Calu3 (cell line): ENCODE results near the gene CPT1B. TPM values are rescaled to one million over a fixed set of nuclear protein-coding genes. Genes with fewer than 3 reads are reported as not detected.

ENCODE experiments used
- BruUV-seq: library from RNA; stranded (reverse); fragments of 400-500 nt; replicated peaks from 2 replicates; lab custom pipeline; 2021; lab: Mats Ljungman, UMichigan
- CTCF ChIA-PET: fragments of 300-600 bp; sonication (Branson Sonifier 250); formaldehyde crosslinking; loops from one replicate; lab custom pipeline; 2022; ENCODE audit warnings: antibody characterized with exemption; lab: Charles Lee
- DNase-seq: peaks from one replicate; pipeline ENCODE4 v3.0.0; 2022
- H3K27ac Mint-ChIP-seq: one replicate; pipeline ENCODE4 v1.8.0; 2022; ENCODE audit warnings: mixed read lengths; ENCODE audit not compliant: unreplicated experiment
- H3K27me3 Mint-ChIP-seq: one replicate; pipeline ENCODE4 v1.8.0; 2022; ENCODE audit warnings: mixed read lengths; ENCODE audit not compliant: unreplicated experiment
- H3K36me3 Mint-ChIP-seq: one replicate; pipeline ENCODE4 v1.8.0; 2022; ENCODE audit warnings: mild to moderate bottlenecking, moderate library complexity, mixed read lengths; ENCODE audit not compliant: insufficient read depth, unreplicated experiment
- H3K4me1 Mint-ChIP-seq: one replicate; pipeline ENCODE4 v1.8.0; 2022; ENCODE audit warnings: mild to moderate bottlenecking, low read depth, mixed read lengths; ENCODE audit not compliant: unreplicated experiment
- H3K4me3 Mint-ChIP-seq: one replicate; pipeline ENCODE4 v1.8.0; 2022; ENCODE audit warnings: mild to moderate bottlenecking, low read depth, moderate library complexity, mixed read lengths; ENCODE audit not compliant: unreplicated experiment
- H3K9me3 Mint-ChIP-seq: one replicate; pipeline ENCODE4 v1.8.0; 2022; ENCODE audit warnings: low read depth, mixed read lengths; ENCODE audit not compliant: unreplicated experiment
- intact Hi-C: fragments of 100-400 bp; cut with micrococcal nuclease; formaldehyde crosslinking; loops from one replicate; pipeline ENCODE4 v1.10.0; 2022; ENCODE audit not compliant: unreplicated experiment
- total RNA-seq: library from RNA; stranded (reverse); gene quantifications from 2 replicates; pipeline ENCODE4 v1.2.3, GENCODE V29; 2022
- TF ChIP-seq, protein P1 (sequence below): fragments of 200-600 bp; IDR thresholded peaks from one replicate; pipeline ENCODE4 v1.8.0; 2022; ENCODE audit warnings: antibody characterized with exemption; ENCODE audit not compliant: unreplicated experiment

The CPT1B gene
- total RNA-seq, 1 experiment from 2014 or later: 72.6 TPM

DNA sequence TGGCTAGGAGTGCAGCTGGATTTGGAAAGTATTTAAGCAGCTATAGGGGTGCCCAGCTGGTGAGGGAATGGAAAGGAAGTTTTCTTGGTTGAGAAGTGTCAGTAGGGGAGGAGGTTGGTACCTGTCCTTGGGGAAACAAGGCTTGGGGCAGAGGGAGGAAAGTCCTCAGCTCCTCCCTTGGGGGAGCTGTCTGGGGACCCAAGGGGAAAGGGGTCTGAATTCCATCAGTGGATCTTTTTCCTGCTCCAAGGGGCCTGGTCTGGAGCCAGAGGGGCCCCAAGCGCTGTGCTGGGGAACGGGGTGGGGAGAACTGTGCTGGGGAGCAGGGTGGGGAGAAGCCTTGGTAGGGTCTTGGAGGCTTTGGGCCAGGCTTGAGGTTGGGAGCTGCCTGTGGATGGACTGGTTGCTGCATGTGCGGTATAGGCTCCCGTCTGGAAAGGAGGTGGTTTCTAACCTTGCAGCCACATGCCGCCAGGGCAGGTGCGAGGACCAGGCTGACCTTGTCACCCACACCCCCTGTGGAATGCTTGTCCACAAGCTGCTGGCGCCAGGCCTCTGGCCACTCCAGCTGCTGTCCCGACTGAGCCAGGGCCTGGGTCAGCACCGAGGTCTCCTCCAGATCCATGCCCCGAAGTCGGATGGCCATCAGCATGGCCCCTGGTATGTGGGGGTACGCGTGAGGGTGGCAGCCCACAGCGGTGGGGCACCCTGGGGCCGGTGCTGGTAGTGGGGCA is 49.4 kb downstream of the CPT1B start:
- Mint-ChIP-seq H3K9me3 (no peaks in the 10 kb centered on the region), H3K27ac (peak overlapping the region; percentile 92), H3K4me1 (peaks cover 33% of the 10 kb centered on the region), H3K27me3 (no peaks in the 10 kb centered on the region), H3K4me3 (peak overlapping the region; percentile 90), H3K36me3 (peaks cover 100% of the 10 kb centered on the region)
- TF ChIP-seq, protein P1, sequence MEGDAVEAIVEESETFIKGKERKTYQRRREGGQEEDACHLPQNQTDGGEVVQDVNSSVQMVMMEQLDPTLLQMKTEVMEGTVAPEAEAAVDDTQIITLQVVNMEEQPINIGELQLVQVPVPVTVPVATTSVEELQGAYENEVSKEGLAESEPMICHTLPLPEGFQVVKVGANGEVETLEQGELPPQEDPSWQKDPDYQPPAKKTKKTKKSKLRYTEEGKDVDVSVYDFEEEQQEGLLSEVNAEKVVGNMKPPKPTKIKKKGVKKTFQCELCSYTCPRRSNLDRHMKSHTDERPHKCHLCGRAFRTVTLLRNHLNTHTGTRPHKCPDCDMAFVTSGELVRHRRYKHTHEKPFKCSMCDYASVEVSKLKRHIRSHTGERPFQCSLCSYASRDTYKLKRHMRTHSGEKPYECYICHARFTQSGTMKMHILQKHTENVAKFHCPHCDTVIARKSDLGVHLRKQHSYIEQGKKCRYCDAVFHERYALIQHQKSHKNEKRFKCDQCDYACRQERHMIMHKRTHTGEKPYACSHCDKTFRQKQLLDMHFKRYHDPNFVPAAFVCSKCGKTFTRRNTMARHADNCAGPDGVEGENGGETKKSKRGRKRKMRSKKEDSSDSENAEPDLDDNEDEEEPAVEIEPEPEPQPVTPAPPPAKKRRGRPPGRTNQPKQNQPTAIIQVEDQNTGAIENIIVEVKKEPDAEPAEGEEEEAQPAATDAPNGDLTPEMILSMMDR: no peak
- DNase-seq: no peak
- BruUV-seq: no TSS peak
- CTCF ChIA-PET: interaction anchor here (0.5 to 1.8 kb wide), 3 partner anchors 21 to 141 kb away, joined by 3 to 10 read pairs (median 3); partner anchors contain the start of genes LMF2 and NCAPH2
- intact Hi-C loops: no loop called here

DNA sequence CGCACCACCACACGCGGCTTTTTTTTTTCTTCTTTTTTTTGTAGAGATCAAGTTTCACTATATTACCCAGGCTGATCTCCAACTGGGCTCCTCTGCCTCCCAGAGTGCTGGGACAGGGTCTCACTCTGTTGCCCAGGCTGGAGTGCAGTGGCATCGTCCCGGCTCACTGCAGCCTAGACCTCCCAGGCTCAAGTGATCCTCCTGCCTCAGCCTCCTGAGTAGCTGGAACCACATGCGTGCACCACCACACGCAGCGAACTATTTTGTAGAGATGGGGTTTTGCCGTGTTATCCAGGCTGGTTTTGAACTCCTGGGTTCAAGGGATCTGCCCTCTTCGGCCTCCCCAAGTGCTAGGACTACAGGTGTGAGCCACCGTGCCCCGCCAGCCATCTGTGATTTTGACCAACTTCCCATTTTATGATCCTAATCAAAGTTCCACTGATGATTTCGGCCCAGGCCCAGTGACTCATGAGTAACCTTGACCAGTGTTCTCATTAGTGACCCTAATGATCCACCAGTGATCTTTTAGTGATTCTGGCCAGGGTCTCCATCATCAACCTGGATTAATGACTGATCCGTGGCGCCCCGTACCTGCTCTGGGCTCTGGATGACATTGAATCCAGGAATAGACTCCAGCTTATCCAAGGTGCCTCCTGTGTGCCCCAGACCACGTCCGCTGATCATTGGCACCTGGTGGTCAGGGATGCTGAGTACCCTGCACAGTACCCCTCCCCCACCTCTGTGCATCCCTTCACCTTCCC is 50.1 kb downstream of the CPT1B start:
- no peak for DNase-seq
- intact Hi-C loops: no loop called here
- Mint-ChIP-seq H3K9me3 (no peaks in the 10 kb centered on the region), H3K36me3 (peaks cover 100% of the 10 kb centered on the region), H3K27ac (peak overlapping the region; percentile 92), H3K27me3 (no peaks in the 10 kb centered on the region), H3K4me1 (peaks cover 28% of the 10 kb centered on the region), H3K4me3 (peak overlapping the region; percentile 90)
- TSS peak; percentile 4 for BruUV-seq
- TF ChIP-seq, protein P1: no peak
- CTCF ChIA-PET: interaction anchor here (0.5 kb wide), 1 partner anchor 142 kb away, joined by 3 read pairs; no protein-coding TSS in a partner anchor

DNA sequence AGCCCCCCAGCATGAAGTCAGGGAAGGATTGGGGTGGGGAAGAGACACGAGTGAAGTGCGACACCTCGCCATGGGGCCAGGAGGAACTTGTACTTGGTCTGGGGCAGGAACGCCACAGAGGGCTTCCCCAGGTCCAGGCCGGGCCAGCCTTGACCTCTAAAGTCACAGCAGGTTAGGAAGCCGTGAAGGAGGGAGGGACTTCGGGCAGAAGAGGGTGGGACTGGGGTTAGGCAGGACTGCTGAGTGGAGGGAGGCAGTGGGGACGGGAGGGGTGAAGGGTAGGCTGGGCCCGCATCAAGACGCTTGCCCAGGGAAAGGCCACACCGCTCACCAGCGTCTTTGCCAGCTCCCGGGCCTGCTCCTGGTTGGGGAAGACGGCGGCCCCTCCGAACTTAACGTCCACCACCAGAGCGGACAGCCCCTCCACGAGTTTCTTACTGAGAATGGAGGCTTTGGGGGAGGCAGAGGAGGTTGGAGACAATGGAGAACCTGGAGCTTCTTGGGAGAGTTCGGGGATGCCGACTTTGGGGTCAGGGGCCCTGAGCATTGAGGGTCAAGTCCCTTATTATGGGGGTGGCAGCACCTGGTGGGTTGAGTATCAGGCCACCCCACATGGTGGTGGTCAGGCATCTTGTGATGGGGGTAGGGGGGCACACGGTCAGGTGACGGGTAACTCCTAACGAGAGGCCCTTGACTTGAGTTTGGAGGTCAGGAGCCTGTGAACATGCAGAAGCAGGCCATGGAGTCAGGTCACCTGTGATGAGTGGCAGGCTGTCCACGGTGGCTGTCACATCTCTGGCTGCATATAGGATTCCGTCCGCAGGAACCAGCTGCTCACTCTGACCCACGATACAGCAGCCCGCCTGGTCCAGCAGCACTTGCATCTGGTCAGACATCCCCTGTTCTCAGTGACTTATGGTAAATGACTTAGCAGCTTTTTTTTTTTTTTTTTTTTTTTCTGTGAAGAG is 51.1 kb downstream of the CPT1B start:
- no TSS peak for BruUV-seq
- TF ChIP-seq, protein P1: no peak
- CTCF ChIA-PET: interaction anchor here (0.6 kb wide), 1 partner anchor 94 kb away, joined by 5 read pairs; no protein-coding TSS in a partner anchor
- peak overlapping the region; percentile 92 for H3K27ac Mint-ChIP-seq
- no peaks in the 10 kb centered on the region for H3K27me3 Mint-ChIP-seq
- H3K9me3 Mint-ChIP-seq: no peaks in the 10 kb centered on the region
- peaks cover 20% of the 10 kb centered on the region for H3K4me1 Mint-ChIP-seq
- DNase-seq: peak; percentile 71
- intact Hi-C loops: no loop called here
- H3K4me3 Mint-ChIP-seq: peak overlapping the region; percentile 85
- peaks cover 99% of the 10 kb centered on the region for H3K36me3 Mint-ChIP-seq
